Neuronal stem cell (in vitro differentiated cells): ENCODE data around the gene BAZ1B.
A peak's percentile ranks its signal among the peaks of the same experiment; 100 is the strongest.

Experiments
- DNase-seq: peaks from one replicate; pipeline ENCODE4 v3.0.0-alpha.2; 2013; ENCODE audit warnings: low spot score
- H2AFZ ChIP-seq: one replicate; pipeline ENCODE4 v1.6.1; 2013; ENCODE audit warnings: mild to moderate bottlenecking, low read length, inconsistent platforms
- H2AK5ac ChIP-seq: 2 replicates; pipeline ENCODE4 v1.6.1; 2013; ENCODE audit warnings: low read depth, mild to moderate bottlenecking, inconsistent platforms, low read length, moderate library complexity, mixed read lengths
- H2BK120ac ChIP-seq: 2 replicates; pipeline ENCODE4 v1.6.1; 2013; ENCODE audit warnings: low read depth, mild to moderate bottlenecking, inconsistent platforms, low read length, moderate library complexity, mixed read lengths
- H2BK12ac ChIP-seq: one replicate; pipeline ENCODE4 v1.6.1; 2013; ENCODE audit warnings: low read length, inconsistent platforms
- H2BK15ac ChIP-seq: 2 replicates; pipeline ENCODE4 v1.6.1; 2013; ENCODE audit warnings: mild to moderate bottlenecking, low read length, inconsistent platforms, mixed read lengths
- H2BK5ac ChIP-seq: one replicate; pipeline ENCODE4 v1.6.1; 2013; ENCODE audit warnings: inconsistent platforms, mild to moderate bottlenecking, low read length, moderate library complexity
- H3K14ac ChIP-seq: one replicate; pipeline ENCODE4 v1.6.1; 2013; ENCODE audit warnings: low read length, inconsistent platforms
- H3K18ac ChIP-seq: 2 replicates; pipeline ENCODE4 v1.6.1; 2013; ENCODE audit warnings: low read length, inconsistent platforms
- H3K23ac ChIP-seq: 2 replicates; pipeline ENCODE4 v1.6.1; 2013; ENCODE audit warnings: low read depth, mild to moderate bottlenecking, mixed read lengths, low read length, inconsistent platforms; ENCODE audit not compliant: poor library complexity
- H3K27ac ChIP-seq: replicated peaks from 3 replicates; pipeline ENCODE4 v1.5.1; 2013; ENCODE audit warnings: low read length, inconsistent platforms
- H3K27me3 ChIP-seq, 3 experiments: 2 replicates each; pipeline ENCODE4 v1.6.1; 2013; ENCODE audit warnings: low read length in 3 of 3, mild to moderate bottlenecking in 2 of 3, inconsistent platforms in 1 of 3, low read depth in 1 of 3, mixed read lengths in 1 of 3, moderate library complexity in 1 of 3; ENCODE audit not compliant: control insufficient read depth in 3 of 3, insufficient read depth in 3 of 3
- H3K36me3 ChIP-seq, 2 donors: replicated peaks in 1 of 2; 2 replicates each; pipeline ENCODE4 v1.6.1; 2013; ENCODE audit warnings: low read length in 2 of 2; ENCODE audit not compliant: control insufficient read depth in 2 of 2, insufficient read depth in 2 of 2
- H3K4ac ChIP-seq: 2 replicates; pipeline ENCODE4 v1.6.1; 2013; ENCODE audit warnings: inconsistent platforms, mild to moderate bottlenecking, low read length, moderate library complexity
- H3K4me1 ChIP-seq, 2 donors: 1 replicate in 1 of 2; 2 replicates in 1 of 2; pipeline ENCODE4 v1.6.1; 2013; ENCODE audit warnings: low read length in 2 of 2, low read depth in 1 of 2; ENCODE audit not compliant: control insufficient read depth in 2 of 2, insufficient read depth in 1 of 2
- H3K4me2 ChIP-seq: one replicate; pipeline ENCODE4 v1.6.1; 2013; ENCODE audit warnings: mild to moderate bottlenecking, low read length, inconsistent platforms; ENCODE audit not compliant: insufficient read depth, poor library complexity, severe bottlenecking
- H3K4me3 ChIP-seq, 2 donors: 2 replicates each; pipeline ENCODE4 v1.5.1; 2013; ENCODE audit warnings: low read length in 2 of 2, mild to moderate bottlenecking in 2 of 2, inconsistent platforms in 1 of 2, moderate library complexity in 1 of 2
- H3K79me1 ChIP-seq: one replicate; pipeline ENCODE4 v1.6.1; 2013; ENCODE audit warnings: low read depth, mild to moderate bottlenecking, inconsistent platforms, low read length, moderate library complexity
- H3K9ac ChIP-seq: one replicate; pipeline ENCODE4 v1.6.1; 2013; ENCODE audit warnings: mild to moderate bottlenecking, low read depth, low read length, inconsistent platforms; ENCODE audit not compliant: poor library complexity
- H3K9me3 ChIP-seq, 2 donors: replicated peaks in 1 of 2; 2 replicates each; pipeline versions ENCODE3 to v1.6.1; 2013; ENCODE audit warnings: low read length in 2 of 2, mild to moderate bottlenecking in 2 of 2, inconsistent platforms in 1 of 2, low read depth in 1 of 2, mixed read lengths in 1 of 2, moderate library complexity in 1 of 2; ENCODE audit not compliant: control insufficient read depth in 2 of 2, insufficient read depth in 1 of 2
- H4K8ac ChIP-seq: one replicate; pipeline ENCODE4 v1.6.1; 2013; ENCODE audit warnings: low read depth, mild to moderate bottlenecking, inconsistent platforms, low read length, moderate library complexity
- H4K91ac ChIP-seq: one replicate; pipeline ENCODE4 v1.6.1; 2013; ENCODE audit warnings: low read length, low read depth, mild to moderate bottlenecking, inconsistent platforms; ENCODE audit not compliant: poor library complexity
- WGBS, 2 donors: extraction: QIAGEN DNeasy Blood & Tissue Kit; methylation state at CpG; one replicate each; pipeline ENCODE4 v1.1.7; 2013; ENCODE audit warnings: missing lambda C conversion rate in 2 of 2, mixed read lengths in 1 of 2; ENCODE audit not compliant: insufficient read length in 2 of 2, insufficient replicate concordance in 1 of 2; ENCODE audit errors: extremely low coverage in 2 of 2; 5-methylcytosine and 5-hydroxymethylcytosine counted together

Gene BAZ1B

DNA sequence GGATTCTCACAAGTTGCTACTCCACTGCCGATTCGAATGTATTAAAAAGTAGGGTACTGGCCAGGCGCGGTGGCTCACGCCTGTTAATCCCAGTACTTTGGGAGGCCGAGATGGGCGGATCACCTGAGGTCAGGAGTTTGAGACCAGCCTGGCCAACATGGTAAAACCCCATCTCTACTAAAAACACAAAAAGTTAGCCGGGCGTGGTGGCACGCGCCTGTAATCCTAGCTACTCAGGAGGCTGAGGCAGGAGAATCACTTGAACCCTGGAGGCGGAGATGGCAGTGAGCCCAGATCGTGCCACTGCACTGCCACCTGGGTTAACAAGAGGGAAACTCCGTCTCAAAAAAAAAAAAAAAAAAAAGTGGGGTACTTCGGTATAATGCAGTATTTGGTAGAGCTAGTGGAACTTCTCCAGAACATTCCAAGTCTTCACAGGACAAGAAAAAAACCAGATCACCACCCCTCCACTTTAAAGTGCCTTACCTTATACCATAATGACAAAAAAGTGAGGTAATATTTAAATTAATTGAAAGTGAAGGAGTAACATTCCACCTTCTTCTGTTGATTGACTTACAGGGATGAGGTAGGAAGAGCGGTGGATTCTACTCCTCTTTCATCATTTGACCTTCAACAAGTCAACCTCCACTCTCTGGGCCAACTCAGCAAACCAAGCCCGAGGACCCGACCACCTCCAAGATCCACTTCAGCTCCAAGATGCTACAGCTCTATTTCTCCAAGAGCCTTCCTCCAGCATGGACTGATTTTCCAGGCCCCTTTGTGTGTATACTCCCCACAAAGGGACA, 2.0 kb downstream of the BAZ1B start:
- no peak overlapping the region for H2BK120ac ChIP-seq
- no peak overlapping the region for H3K4ac ChIP-seq
- H2BK15ac ChIP-seq, result no peak overlapping the region
- no peak overlapping the region for H3K27ac ChIP-seq
- no peaks in the 10 kb centered on the region for H3K9me3 ChIP-seq
- H2AK5ac ChIP-seq, result no peak overlapping the region
- peaks cover 2 to 5% of the 10 kb centered on the region in 2 donors for H3K4me1 ChIP-seq
- H2BK12ac ChIP-seq, result no peak overlapping the region
- no peak overlapping the region for H4K91ac ChIP-seq
- no peak for DNase-seq
- H3K79me1 ChIP-seq, result peaks cover 5% of the 10 kb centered on the region
- H3K27me3 ChIP-seq, result no peaks in the 10 kb centered on the region
- H3K9ac ChIP-seq, result peak overlapping the region; percentile 45
- H2AFZ ChIP-seq, result no peak overlapping the region
- H3K14ac ChIP-seq, result no peak overlapping the region
- peaks cover 17 to 53% of the 10 kb centered on the region in 2 donors for H3K36me3 ChIP-seq
- no CpG with 5 or more reads among the region's 18 CpGs for WGBS, 2 donors
- no peak overlapping the region for H3K23ac ChIP-seq
- no peak overlapping the region for H3K18ac ChIP-seq
- H3K4me3 ChIP-seq, result peak overlapping the region; percentile 76 to 79
- peak overlapping the region; percentile 51 for H3K4me2 ChIP-seq
- H2BK5ac ChIP-seq, result no peak overlapping the region
- H4K8ac ChIP-seq, result no peak overlapping the region

DNA sequence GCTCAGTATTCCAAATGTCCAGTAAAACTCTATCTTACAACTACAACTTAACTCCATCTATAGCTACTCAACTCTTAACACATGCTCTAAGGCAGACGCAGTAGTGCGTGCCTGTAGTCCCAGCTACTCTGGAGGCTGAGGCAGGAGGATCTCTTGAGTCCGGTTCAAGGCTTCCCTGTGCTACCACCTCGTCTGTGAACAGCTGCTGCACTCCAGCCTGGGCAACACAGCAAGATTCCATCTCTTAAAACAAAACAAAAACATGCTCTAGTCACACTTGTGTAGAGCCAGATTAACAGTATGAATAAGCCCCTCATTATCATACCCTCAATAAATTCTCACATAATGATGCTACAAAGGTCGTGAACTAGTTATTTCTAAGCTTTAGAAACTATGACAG, 3.6 kb downstream of the BAZ1B start:
- no peak overlapping the region for H3K4me2 ChIP-seq
- H2BK15ac ChIP-seq, result no peak overlapping the region
- no peak overlapping the region for H3K27ac ChIP-seq
- H3K4ac ChIP-seq, result no peak overlapping the region
- no peak overlapping the region for H2BK12ac ChIP-seq
- H3K14ac ChIP-seq, result no peak overlapping the region
- no peak overlapping the region for H2BK120ac ChIP-seq
- H3K36me3 ChIP-seq, result peaks cover 19 to 69% of the 10 kb centered on the region in 2 donors
- no peak overlapping the region for H2AFZ ChIP-seq
- peaks cover 2 to 5% of the 10 kb centered on the region in 2 donors for H3K4me1 ChIP-seq
- H3K4me3 ChIP-seq, result no peak overlapping the region
- no peak overlapping the region for H4K91ac ChIP-seq
- no peak overlapping the region for H3K23ac ChIP-seq
- no peaks in the 10 kb centered on the region for H3K27me3 ChIP-seq
- H3K9ac ChIP-seq, result no peak overlapping the region
- H3K9me3 ChIP-seq, result no peaks in the 10 kb centered on the region
- no peak for DNase-seq
- H2AK5ac ChIP-seq, result no peak overlapping the region
- peaks cover 9% of the 10 kb centered on the region for H3K79me1 ChIP-seq
- H2BK5ac ChIP-seq, result no peak overlapping the region
- no peak overlapping the region for H3K18ac ChIP-seq
- no peak overlapping the region for H4K8ac ChIP-seq
- no CpG with 5 or more reads among the region's 5 CpGs for WGBS, 2 donors

DNA sequence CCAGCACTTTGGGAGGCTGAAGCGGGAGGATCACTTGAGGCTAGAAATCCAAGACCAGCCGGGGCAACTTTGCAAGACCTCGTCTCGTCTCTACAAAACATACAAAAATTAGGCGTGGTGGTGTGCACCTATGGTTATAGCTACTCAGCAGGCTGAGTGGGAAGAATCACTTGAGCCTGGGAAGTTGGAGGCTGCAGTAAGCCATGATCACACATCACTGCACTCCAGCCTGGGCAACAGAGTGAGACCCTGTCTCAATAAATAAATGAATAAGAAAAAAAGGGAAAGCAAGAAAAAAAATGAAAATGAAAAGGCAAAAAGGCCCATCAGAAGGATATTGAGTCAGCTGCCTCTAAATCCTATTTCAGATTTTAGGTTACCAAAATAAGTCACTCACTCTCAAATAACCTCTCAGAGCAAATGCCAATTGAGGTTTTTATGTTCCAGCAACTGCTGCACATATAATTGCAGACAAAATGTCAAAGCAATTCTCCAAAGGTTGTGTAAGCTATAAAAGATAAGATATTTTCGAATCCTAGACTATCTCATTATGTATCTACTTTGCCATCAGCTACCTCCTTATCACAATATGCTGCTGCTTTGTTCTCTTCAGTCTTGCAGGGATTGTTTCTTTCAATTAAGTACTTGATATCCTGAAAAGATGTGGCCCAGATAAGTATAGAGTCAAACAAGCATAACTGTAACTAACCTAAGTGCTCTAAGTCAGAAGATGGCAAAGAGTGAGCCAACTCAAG, 4.7 kb downstream of the BAZ1B start:
- whole genome bisulfite sequencing, 2 donors, result no CpG with 5 or more reads among the region's 6 CpGs
- DNase-seq, result no peak
- H4K91ac ChIP-seq, result no peak overlapping the region

DNA sequence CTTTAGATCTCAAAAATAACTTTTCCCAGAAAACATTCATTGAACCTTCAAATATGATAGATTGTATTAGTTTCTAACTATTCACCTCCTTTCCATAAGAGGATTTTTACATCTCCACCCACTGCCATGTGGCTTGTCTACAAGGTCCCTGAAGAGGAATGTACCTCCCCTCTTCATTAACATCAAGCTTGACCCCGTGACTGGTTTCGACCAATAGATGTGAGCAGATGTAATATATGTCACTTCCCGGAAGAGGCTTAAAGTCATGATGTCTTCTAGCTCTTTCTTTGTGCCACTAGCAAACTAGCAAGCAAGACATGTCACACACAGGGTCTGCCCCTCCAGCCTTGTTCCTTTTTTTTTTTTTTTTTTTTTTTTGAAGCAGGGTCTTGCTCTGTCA, 6.9 kb downstream of the BAZ1B start:
- Histone ChIP-seq H4K8ac (no peak overlapping the region), H2AFZ (no peak overlapping the region), H2BK120ac (no peak overlapping the region), H3K9me3 (peaks cover 0 to 2% of the 10 kb centered on the region in 2 donors), H2AK5ac (no peak overlapping the region), H2BK15ac (no peak overlapping the region), H3K9ac (no peak overlapping the region), H2BK5ac (no peak overlapping the region), H3K27ac (no peak overlapping the region), H3K18ac (no peak overlapping the region), H3K36me3 (peaks cover 20 to 98% of the 10 kb centered on the region in 2 donors), H3K4ac (no peak overlapping the region), H3K14ac (no peak overlapping the region), H2BK12ac (no peak overlapping the region), H3K23ac (no peak overlapping the region), H3K27me3 (no peaks in the 10 kb centered on the region), H3K4me2 (no peak overlapping the region), H3K4me3 (no peak overlapping the region), H4K91ac (no peak overlapping the region), H3K79me1 (peaks cover 8% of the 10 kb centered on the region), H3K4me1 (peaks cover 1 to 2% of the 10 kb centered on the region in 2 donors)
- no CpG with 5 or more reads among the region's 3 CpGs for WGBS, 2 donors
- DNase-seq, result no peak

More for the DNA sequence above, 4.7 kb downstream of the BAZ1B start:
- no peak overlapping the region for H3K27ac ChIP-seq
- H3K4me2 ChIP-seq, result no peak overlapping the region
- peaks cover 2 to 5% of the 10 kb centered on the region in 2 donors for H3K4me1 ChIP-seq
- no peak overlapping the region for H3K14ac ChIP-seq
- H3K9ac ChIP-seq, result no peak overlapping the region
- no peak overlapping the region for H2AFZ ChIP-seq
- peaks cover 9% of the 10 kb centered on the region for H3K79me1 ChIP-seq
- no peak overlapping the region for H2BK15ac ChIP-seq
- peaks cover 20 to 79% of the 10 kb centered on the region in 2 donors for H3K36me3 ChIP-seq
- no peak overlapping the region for H2BK12ac ChIP-seq
- H4K8ac ChIP-seq, result no peak overlapping the region
- H2AK5ac ChIP-seq, result no peak overlapping the region
- no peak overlapping the region for H3K23ac ChIP-seq
- no peaks in the 10 kb centered on the region for H3K27me3 ChIP-seq
- no peak overlapping the region for H2BK120ac ChIP-seq
- H2BK5ac ChIP-seq, result no peak overlapping the region
- no peaks in the 10 kb centered on the region for H3K9me3 ChIP-seq
- H3K4ac ChIP-seq, result no peak overlapping the region
- no peak overlapping the region for H3K4me3 ChIP-seq
- H3K18ac ChIP-seq, result no peak overlapping the region
